ACC112 (cell line): ENCODE data around the gene MAP7D1.

Source experiments
- H2AFZ ChIP-seq: fragments of 200-600 bp; sonication (generic); one replicate; pipeline ENCODE4 v1.6.0; 2017; ENCODE audit warnings: antibody characterized with exemption, low read length; ENCODE audit not compliant: unreplicated experiment
- H3K27ac ChIP-seq: fragments of 200-600 bp; sonication (generic); 2 replicates; pipeline ENCODE4 v1.5.1; 2014; ENCODE audit warnings: low read depth, mild to moderate bottlenecking, antibody characterized with exemption, low read length, moderate library complexity
- H3K27me3 ChIP-seq: fragments of 200-600 bp; sonication (generic); 2 replicates; pipeline ENCODE4 v1.6.1; 2014; ENCODE audit warnings: mild to moderate bottlenecking, antibody characterized with exemption, low read length, moderate library complexity, mixed read lengths; ENCODE audit not compliant: insufficient read depth
- H3K36me3 ChIP-seq: fragments of 200-600 bp; sonication (generic); 2 replicates; pipeline ENCODE4 v1.6.1; 2016; ENCODE audit warnings: mild to moderate bottlenecking, antibody characterized with exemption, low read length, moderate library complexity, mixed read lengths; ENCODE audit not compliant: insufficient read depth
- H3K4me1 ChIP-seq: fragments of 200-600 bp; sonication (generic); one replicate; pipeline ENCODE4 v1.6.1; 2016; ENCODE audit warnings: low read length, mixed read lengths; ENCODE audit not compliant: insufficient read depth, unreplicated experiment, control insufficient read depth
- H3K4me3 ChIP-seq: fragments of 200-600 bp; sonication (generic); 2 replicates; pipeline ENCODE4 v1.5.1; 2014; ENCODE audit warnings: mild to moderate bottlenecking, low read depth, low read length
- H3K79me2 ChIP-seq: fragments of 200-600 bp; sonication (generic); one replicate; pipeline ENCODE4 v1.6.0; 2016; ENCODE audit warnings: low read length; ENCODE audit not compliant: control insufficient read depth, unreplicated experiment, insufficient read depth

The MAP7D1 gene

DNA sequence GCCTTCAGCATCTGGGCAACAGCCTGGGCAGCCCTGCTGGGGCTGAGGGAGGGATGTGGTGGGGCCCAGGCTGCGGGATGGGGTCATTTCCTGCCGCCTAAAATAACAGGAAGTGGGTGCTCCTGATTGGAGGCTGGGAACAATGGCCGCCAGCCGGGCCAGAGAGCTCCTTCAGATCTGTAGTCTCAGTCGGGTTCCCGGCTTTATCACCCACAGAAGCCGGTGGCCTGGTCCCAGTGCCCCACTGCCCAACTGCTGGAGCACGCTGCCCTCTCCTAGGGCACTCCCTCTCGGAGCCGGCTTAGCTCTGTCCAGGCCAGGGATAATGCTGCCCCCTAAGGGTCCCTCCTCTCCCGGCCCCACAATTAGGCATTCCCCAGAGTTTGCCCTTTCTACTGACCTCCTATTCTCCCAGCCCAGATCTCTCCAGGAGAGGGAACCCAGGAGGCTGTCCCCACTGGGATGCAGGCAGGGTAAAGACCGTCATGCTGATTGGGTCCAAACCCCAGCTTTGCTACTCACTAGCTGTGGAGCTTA, 5.1 kb downstream of the MAP7D1 start:
- peak overlapping the region; percentile 29 for H2AFZ ChIP-seq

DNA sequence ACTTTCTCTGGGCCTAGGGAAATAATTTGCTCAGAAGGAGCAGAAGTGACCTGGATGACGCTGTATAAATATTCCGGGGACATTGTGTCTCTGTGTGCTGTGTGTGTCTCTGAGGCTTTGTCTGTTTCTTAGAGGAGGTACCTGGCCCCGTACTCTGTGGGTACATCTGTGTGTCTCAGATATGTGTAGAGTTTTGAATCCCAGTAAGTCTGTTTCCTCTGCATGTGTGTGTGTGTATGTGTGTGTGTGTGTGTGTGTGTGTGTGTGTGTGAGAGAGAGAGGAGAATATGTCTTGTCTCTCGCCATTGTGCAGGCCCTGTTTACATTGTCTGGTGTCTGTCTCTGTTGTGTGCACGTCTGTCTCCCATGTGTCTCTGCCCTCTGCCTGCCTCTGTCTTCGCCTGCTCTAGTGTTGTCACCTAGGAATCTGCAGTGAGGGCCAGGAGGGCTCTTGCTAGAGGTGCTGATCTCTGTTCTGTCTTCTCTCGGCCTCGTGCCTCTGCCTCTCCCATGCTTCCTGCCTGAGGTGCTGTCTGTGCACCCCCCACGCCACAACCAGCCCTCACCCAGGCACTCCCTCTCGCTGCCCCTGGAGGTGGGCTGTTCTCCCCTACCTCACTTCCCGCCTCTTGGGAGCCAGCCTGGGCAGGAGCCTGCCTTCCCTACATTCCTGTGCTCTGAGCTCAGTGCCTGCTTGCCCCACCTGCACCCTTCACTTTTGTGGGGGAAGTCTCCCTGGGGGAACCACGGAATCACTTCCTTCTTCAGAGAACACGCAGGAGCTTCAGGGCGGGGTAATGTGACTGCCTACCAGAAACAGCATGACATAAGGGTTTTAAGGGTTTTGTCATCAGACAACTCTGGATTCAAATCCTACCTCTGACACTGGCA, 5.9 kb downstream of the MAP7D1 start:
- peaks cover 68% of the 10 kb centered on the region for H3K4me1 ChIP-seq
- peak overlapping the region; percentile 79 for H3K27ac ChIP-seq
- peaks cover 96% of the 10 kb centered on the region for H3K79me2 ChIP-seq
- H2AFZ ChIP-seq: no peak overlapping the region
- peak overlapping the region; percentile 68 for H3K4me3 ChIP-seq
- no peaks in the 10 kb centered on the region for H3K27me3 ChIP-seq
- no peaks in the 10 kb centered on the region for H3K36me3 ChIP-seq

More for the DNA sequence above, 5.1 kb downstream of the MAP7D1 start:
- Histone ChIP-seq H3K27ac (peak overlapping the region; percentile 79), H3K4me3 (peak overlapping the region; percentile 68), H3K27me3 (no peaks in the 10 kb centered on the region), H3K4me1 (peaks cover 61% of the 10 kb centered on the region), H3K79me2 (peaks cover 96% of the 10 kb centered on the region), H3K36me3 (no peaks in the 10 kb centered on the region)

DNA sequence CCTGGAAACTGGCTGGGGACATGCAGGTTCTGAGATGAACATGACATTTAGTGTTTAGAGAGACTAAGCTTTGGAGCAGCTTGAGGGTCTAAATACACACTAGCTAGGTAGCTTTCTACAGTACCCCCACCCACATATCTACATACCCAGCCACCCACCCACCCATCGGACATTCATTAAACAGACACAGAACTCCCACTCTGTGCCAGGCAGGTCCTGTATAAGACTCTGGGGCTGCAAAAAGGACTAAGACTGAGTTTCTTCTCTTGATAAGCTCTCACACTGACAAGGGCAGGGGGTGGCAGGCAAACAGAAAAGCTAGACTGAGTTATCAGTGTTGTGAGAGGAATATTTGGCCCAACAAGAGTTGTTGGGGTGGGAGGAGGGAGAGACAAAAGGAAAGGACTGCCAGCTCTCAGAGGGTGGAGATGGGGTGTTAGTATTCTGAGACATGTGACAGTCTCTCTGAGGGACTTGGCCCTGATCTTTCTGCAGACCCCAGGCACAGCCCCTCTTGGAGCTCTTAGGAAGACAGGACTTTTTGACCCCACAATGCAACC, 6.8 kb downstream of the MAP7D1 start:
- H3K36me3 ChIP-seq: no peaks in the 10 kb centered on the region
- peaks cover 96% of the 10 kb centered on the region for H3K79me2 ChIP-seq
- no peak overlapping the region for H3K4me3 ChIP-seq

DNA sequence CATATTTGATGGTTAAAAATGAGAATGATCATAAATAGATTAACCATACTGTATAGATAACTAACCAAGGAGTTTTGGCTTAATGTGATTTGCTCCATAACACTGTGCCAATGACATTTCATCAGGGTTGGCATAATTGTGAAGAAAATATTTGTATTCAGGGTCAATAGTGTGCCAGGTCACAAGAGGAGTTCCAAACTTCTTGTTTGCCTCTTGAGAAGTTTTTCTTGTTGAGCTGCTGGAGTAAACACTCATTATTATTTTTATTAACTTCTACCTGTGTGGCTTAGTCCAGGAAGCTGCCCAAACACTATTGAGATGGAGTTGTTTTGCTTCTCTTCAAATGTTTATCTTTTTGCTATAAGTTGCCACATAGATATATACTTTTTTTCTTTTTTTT, 7.5 kb downstream of the MAP7D1 start:
- H3K27me3 ChIP-seq: no peaks in the 10 kb centered on the region
- peaks cover 96% of the 10 kb centered on the region for H3K79me2 ChIP-seq
- H3K4me1 ChIP-seq: peaks cover 70% of the 10 kb centered on the region
- H3K27ac ChIP-seq: no peak overlapping the region
- no peak overlapping the region for H3K4me3 ChIP-seq
- H3K36me3 ChIP-seq: no peaks in the 10 kb centered on the region
- H2AFZ ChIP-seq: no peak overlapping the region

More for the DNA sequence above, 6.8 kb downstream of the MAP7D1 start:
- H3K27ac ChIP-seq: peak overlapping the region; percentile 79
- H3K27me3 ChIP-seq: no peaks in the 10 kb centered on the region
- peaks cover 77% of the 10 kb centered on the region for H3K4me1 ChIP-seq
- H2AFZ ChIP-seq: no peak overlapping the region

DNA sequence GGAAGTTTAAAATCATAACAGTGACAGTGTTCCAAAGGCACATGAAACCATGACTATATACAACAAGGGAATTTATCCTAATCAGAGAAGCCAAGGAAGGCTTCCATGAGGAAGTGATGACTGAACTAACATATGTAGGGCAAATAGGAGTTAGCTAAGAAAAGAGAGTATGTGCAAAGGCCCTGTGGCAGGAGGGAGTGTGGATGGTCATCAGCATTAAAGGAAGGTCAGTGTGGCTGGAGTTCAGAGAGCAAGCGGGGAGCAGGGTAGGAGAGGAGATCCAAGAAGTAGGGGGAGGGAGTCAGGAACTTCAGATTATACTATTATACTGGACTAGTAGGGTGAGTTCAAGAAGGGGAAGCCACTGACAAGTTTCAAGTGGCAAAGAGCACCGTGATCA, 8.4 kb downstream of the MAP7D1 start:
- peaks cover 64% of the 10 kb centered on the region for H3K4me1 ChIP-seq
- H2AFZ ChIP-seq: no peak overlapping the region
- H3K79me2 ChIP-seq: peaks cover 97% of the 10 kb centered on the region
- H3K27me3 ChIP-seq: no peaks in the 10 kb centered on the region
- no peaks in the 10 kb centered on the region for H3K36me3 ChIP-seq
- no peak overlapping the region; the same call in 1 of the 2 replicates for H3K27ac ChIP-seq
- no peak overlapping the region for H3K4me3 ChIP-seq

DNA sequence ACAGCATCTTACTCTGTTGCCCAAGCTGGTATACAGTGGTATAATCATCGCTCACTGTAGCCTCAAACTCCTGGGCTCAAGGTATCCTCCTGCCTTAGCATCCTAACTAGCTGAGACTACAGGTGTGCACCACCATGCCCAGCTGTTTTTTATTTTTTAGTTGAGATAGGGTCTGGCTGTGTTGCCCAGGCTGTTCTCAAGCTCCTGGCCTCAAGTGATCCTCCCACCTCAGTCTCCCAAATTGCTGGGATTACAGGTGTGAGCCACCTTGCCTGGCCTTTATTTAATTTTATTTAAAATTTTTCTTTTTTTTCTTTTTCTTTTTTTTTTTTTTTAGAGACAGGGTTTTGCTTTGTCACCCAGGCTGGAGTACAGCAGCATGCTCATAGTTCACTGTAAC, 9.2 kb downstream of the MAP7D1 start:
- Histone ChIP-seq H3K4me1 (peaks cover 56% of the 10 kb centered on the region), H3K27ac (peak overlapping the region; percentile 86; the same call in 1 of the 2 replicates), H2AFZ (no peak overlapping the region), H3K79me2 (peaks cover 96% of the 10 kb centered on the region), H3K27me3 (no peaks in the 10 kb centered on the region), H3K36me3 (0 out of 2 replicates have a peak, but pooled peaks cover 3% of the 10 kb centered on the region), H3K4me3 (no peak overlapping the region)

DNA sequence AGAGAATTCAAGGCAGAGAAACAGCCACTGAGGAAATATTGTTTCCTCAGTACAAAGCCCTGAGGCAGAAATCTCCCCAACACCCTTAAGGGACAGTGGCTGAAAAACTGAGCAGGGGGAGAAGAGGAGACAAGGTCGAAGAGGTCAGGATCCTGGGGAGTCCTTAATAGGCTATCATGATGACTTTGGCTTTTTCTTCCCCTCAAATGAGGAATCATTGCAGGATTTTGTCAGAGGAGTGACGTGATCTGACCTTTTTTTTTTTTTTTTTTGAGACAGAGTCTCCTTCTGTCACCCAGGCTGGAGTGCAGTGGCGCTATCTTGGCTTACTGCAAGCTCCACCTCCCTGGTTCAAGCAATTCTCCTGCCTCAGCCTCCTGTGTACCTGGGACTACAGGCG, 10.2 kb downstream of the MAP7D1 start:
- no peak overlapping the region for H3K4me3 ChIP-seq
- peak overlapping the region; percentile 86 for H3K27ac ChIP-seq
- no peaks in the 10 kb centered on the region for H3K27me3 ChIP-seq
- peaks cover 4% of the 10 kb centered on the region; the same call in 1 of the 2 replicates for H3K36me3 ChIP-seq
- no peak overlapping the region for H2AFZ ChIP-seq
- peaks cover 56% of the 10 kb centered on the region for H3K4me1 ChIP-seq
- peaks cover 96% of the 10 kb centered on the region for H3K79me2 ChIP-seq

DNA sequence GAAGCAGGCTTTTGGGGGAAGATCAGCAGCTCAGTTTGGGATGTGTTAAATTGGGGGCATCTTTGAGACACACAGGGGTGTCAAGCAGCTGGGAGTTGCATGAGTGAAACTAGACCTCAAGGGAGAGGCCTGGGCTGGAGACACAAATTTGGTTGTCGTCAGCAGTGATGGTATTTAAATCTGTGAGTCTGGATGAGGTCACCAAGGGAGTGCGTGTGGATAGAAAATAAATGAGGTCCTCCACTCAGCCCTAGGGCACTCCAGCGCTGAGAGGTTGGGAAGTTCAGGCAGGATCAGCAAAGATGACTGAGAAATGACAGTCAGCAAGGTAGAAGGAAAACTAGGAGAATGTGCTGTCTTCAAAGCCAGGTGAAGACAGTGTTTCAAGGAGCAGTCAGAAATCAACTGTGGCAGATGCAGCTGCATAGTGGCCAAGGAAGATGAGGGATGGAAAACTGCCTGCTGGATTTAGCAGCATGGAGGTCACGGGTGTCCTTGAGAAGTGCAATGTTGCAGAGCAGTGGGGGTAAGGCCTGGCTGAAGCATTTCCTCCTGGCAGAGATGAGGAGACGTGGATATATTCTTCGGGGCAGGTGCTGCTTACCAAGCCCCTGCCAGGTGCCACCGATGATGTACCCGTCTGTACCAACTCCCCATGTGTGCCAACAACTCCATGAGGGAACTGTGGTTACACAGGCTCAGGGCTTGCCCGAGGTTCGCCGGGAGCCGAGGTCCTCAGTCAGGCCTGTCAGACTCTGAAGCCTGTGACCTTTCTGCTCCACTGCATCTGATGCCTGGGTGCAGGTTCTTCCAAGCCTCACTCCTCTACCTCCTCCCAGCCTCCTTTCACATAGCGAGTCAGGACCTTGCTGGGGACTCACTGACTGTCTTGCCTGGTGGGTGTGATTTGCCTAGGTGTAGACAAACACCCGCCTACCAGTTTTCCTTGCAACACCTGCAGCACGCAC, 11.3 kb downstream of the MAP7D1 start:
- Histone ChIP-seq H3K4me1 (peaks cover 53% of the 10 kb centered on the region), H3K27me3 (no peaks in the 10 kb centered on the region), H3K36me3 (peaks cover 11% of the 10 kb centered on the region), H3K79me2 (peaks cover 94% of the 10 kb centered on the region), H3K27ac (peak overlapping the region; percentile 86), H3K4me3 (no peak overlapping the region), H2AFZ (no peak overlapping the region)

DNA sequence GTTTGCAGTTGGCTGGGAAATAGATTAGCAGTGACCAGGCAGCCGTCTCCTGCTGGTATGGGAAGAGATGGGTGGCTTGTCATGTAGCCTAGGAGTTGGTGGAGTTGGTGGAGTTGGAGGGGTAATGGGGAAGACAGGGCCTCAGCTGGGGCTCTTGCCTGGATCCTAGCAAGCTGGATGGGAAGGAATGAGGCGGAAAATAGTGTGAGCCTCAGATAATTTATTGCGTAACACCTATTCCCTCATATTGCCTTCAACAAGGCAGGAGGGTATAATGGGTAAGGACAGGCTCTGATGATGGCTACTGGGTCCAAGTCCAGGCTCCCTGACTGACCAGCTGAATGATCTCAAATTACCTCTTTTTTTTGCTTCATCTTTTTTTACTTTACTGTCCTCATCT, 12.6 kb downstream of the MAP7D1 start:
- no peak overlapping the region for H2AFZ ChIP-seq
- H3K36me3 ChIP-seq: peaks cover 20% of the 10 kb centered on the region
- H3K4me3 ChIP-seq: no peak overlapping the region
- peaks cover 54% of the 10 kb centered on the region for H3K4me1 ChIP-seq
- peaks cover 92% of the 10 kb centered on the region for H3K79me2 ChIP-seq
- H3K27me3 ChIP-seq: no peaks in the 10 kb centered on the region
- H3K27ac ChIP-seq: peak overlapping the region; percentile 20; the same call in 1 of the 2 replicates
